HT1080 (cell line): ENCODE results near the gene NOL12. TPM values are rescaled to one million over a fixed set of nuclear protein-coding genes. Genes with fewer than 3 reads are reported as not detected.

Source experiments
- DNase-seq: peaks from one replicate; pipeline ENCODE4 v3.0.0-alpha.2; 2015; ENCODE audit warnings: low read depth
- total RNA-seq: library from RNA; depleted of rRNA; stranded (reverse); fragments of >200 nt; shearing (Covaris generic); gene quantifications from 2 replicates; pipeline ENCODE4 v1.2.3, GENCODE V29; 2014

NOL12 gene
- total RNA-seq, 1 experiment from 2014 or later: 42.3 TPM

DNA sequence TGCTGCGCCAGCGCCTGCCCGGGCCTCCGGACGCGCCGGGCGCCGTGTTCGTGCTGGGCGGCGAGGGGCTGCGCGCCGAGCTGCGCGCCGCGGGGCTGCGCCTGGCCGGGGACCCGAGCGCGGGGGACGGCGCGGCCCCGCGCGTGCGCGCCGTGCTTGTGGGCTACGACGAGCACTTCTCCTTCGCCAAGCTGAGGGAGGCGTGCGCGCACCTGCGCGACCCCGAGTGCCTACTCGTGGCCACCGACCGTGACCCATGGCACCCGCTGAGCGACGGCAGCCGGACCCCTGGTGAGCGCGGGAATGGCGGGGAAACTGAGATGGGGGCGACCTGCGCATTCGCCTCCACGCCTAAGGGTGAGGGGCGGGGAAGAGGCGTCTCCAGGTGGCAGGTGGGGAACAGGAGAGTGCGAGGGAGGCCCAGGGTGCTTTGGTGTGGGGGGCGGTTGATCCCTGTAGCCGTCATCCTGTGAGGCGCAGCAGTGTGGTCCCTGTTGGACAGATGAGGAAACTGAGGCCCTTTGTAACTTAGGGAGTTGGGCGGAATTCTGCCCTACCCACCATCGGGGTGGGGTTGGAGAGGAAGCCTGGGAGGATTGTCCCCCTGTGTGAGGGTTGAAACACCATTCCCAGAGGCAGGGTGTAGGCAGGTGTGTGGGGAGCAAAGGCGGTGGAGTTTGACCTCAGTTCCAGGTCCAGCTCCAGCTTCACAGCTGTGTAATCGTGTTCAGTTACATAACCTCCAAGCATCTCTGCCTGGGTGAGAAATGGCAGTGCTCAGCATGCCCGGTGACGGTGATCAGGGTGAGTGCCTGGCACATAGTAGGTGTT is 26.9 kb upstream of the NOL12 start:
- DNase-seq: no peak

DNA sequence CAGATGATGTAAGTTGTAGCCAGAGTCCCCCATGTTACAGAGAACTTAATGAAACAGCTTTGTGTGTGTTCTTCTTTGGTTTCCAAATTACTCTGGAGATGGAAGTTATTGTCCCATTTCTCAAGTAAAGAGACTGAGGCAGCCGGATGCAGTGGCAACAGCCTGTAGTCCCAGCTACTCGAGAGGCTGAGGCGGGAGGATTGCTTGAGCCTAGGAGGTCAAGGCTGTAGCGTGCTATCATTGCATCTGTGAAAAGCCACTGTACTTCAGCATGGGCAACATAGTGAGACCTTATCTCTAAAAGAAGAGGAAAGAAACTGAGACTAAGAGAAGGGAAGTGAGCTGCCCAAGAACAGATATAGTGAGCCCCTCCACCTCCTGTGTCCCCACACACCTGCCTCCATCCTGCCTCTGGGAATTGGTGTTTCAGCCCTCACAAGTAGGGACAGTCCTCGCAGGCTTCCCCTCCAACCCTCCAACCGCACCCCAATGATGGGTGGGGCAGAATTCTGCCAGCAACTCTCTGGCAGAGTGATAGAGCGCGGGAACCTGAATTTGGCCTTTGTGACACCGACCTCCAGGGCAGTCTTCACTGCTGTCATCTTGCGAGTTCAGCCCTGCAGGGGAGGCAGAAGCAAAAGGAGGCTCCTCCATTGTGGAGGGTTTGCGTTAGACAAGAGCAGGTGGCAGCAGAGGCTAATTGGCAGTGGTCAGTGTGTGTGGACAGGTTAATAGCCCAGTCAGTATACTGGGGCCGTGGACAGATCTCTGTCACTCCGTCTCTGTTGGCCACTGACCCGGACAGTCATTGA is 26.0 kb upstream of the NOL12 start:
- no peak for DNase-seq

DNA sequence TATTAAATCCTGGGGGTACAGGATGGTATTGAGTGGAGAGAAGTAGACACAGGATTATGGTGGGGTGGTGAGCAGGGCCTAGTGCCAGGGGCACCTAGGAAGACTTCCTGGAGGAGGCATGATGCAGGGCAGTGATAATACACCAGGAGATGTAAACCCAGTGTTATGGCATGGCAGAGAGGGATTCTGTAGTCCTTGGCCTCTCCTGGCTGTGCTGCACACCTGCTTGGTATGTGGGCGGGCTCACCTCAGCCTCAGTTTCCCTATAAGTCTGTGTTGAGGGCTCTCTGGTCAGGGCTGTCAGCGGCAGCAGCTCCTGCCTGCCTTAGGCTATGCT is 25.5 kb upstream of the NOL12 start:
- DNase-seq: no peak

DNA sequence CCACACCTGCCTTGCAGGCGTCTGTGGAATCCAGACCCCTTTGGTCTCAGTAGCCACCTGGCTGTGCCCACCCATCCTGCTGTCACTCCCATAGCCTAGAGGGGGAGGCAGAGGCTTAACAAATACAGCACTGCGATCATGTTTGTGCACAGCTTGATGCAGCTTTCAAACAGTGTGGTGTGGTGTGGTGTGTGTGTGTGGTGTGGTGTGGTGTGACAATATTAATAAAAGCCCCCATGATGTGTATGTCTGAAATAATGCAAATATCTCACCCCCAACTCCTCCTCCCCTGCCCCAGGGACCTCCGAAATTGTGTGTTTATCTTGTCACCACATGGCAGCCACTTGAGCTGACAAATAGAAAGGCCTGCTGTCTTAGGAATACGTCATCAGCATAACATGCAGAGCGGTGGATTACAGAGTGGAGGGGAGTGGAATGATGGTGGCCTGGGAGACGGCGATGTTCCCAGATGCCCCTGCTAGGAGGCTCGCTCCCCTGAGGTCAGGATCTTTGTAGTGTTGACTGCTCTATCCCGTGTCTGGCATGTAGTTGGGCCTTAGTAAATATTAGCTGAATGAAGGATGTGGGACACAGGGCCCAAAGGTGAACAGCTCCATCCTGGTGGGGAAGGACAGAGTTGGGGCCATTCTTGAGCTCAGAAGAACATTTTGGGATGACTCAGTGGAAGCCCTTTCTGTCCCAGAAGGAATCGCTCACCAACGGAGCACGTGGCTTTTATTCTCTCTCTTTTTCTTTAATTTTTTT is 24.8 kb upstream of the NOL12 start:
- no peak for DNase-seq

DNA sequence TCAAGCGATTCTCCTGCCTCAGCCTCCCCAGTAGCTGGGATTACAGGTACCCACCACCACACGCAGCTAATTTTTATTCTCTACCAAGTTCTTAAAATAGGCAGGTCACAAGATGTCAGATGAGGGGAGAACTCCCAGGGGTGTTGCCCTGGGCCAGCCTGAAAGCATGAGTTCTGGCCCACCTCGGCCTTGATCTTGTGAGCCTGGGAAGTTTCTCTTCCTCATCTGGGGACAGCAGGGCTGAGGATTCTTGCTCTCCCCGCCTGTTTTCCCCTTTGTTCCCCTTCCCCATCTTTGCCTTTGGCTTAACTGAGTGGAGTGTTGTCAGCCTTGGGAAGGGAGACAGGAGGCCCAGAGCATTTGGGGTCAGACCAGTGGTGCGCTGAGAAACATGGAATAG is 24.1 kb upstream of the NOL12 start:
- no peak for DNase-seq

DNA sequence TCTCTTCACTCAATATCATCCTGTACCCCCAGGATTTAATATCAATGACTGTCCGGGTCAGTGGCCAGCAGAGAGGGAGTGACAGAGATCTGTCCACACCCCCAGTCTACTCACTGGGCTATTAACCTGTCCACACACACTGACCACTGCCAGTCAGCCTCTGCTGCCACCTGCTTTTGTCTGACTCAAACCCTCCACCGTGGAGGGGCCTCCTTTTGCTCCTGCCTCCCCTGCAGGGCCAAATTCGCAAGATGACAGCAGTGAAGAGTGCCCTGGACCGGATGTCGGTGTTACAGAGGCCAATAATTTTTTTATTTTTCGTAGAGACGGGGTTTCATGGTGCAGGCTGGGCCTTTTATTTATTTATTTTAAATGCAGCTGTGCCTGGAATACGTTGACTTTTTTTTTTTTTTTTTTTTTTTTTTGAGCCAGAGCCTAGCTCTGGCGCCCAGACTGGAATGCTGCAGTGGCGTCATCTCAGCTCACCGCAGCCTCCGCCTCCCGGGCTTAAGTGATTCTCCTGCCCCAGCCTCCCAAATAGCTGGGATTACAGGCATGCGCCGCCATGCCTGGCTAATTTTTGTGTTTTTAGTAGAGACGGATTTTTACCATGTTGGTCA is 22.5 kb upstream of the NOL12 start:
- no peak for DNase-seq

DNA sequence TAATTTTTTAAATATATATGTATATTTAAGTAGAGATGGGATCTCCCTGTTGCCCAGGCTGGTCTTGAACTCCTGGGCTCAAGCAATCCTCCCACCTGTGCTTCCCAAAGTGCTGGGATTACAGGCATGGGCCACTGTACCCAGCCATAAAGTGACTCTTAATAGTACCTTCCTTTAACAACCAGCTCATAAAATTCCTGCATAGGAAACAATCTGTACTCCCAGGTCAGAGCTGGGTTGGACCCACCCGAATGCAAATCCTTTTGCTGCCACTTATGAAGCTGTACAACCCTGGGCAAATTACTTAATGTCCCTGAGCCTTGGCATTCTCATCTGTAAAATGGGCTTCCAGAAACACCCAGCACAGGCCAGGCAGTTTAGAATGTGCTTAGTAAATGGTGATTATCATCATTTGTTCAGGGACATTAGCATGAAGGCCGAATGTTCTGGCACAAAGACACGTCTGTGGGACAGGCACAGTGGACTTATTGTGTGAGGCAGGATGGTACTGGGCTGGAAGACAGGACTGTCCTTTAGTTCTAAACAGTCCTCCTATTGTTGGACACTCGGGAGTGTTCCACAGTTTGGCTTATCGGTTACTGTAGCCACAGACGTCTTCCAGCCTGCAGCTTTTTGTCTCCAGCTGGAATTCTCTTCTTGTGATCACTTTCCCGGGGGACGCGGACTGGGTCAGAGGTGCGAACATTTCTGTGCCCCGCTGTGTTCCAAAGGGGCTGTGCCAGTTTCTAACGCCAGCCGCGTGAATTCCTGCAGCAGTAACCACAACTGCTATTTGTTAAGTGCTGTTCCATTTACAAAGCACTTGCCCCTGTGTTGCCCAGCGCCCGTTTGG is 21.7 kb upstream of the NOL12 start:
- DNase-seq: no peak

DNA sequence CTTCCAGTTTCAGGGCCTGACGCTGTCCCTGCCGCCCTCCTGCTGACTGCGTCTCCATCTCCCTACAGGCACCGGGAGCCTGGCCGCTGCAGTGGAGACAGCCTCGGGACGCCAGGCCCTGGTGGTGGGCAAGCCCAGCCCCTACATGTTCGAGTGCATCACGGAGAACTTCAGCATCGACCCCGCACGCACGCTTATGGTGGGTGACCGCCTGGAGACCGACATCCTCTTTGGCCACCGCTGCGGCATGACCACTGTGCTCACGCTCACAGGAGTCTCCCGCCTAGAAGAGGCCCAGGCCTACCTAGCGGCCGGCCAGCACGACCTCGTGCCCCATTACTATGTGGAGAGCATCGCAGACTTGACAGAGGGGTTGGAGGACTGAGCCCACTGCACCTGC is 20.7 kb upstream of the NOL12 start:
- no peak for DNase-seq

DNA sequence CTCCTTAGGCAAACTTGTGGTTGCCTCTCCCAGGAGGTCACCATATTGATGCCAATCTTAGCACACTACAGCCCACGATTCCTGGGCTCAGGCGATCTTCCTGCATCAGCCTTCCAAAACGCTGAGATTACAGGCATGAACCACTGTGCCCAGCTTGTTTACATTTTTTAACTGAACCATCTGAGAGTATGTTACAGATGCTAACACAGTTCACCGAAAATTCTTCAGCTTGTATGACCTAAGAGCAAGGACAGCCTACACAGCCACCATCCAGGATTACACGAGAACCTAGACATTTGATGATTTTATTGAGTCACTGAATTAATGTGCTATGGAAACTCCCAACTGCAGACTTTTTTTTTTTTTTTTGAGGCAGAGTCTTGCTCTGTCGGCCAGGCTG is 16.6 kb upstream of the NOL12 start:
- DNase-seq: no peak

DNA sequence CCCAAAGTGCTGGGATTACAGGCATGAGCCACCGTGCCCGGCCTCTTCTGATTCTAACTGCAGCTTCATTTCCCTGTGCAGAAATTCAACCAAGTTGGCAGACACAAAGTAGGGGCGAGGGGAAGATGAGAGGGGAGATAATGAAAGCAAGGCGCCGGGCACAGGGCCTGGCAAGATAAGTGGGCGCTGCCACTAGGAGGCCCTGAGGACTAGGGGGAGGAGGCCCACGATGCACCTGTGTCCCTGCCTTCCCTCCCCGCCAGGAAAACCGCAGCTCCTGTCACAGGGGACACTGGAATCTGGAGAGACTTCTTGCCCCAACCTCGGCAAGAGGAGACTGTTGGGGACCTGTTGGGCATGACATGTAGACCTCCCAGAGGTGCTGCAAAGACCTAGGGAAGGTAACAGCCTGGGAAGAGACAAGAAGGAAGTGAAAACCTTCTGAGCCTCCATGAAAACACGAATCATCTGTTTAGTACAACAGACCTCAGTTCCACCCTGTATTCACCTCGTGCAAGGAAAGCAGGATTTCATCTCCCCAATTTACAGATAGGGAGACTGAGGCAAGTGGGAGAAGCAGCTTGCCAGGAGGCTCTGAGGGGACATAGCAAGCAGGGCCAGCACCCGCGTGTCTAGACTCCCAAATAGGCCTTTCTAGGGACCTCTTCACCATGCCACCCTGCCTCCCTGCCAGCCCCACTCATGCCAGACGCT is 13.8 kb upstream of the NOL12 start:
- DNase-seq: no peak

DNA sequence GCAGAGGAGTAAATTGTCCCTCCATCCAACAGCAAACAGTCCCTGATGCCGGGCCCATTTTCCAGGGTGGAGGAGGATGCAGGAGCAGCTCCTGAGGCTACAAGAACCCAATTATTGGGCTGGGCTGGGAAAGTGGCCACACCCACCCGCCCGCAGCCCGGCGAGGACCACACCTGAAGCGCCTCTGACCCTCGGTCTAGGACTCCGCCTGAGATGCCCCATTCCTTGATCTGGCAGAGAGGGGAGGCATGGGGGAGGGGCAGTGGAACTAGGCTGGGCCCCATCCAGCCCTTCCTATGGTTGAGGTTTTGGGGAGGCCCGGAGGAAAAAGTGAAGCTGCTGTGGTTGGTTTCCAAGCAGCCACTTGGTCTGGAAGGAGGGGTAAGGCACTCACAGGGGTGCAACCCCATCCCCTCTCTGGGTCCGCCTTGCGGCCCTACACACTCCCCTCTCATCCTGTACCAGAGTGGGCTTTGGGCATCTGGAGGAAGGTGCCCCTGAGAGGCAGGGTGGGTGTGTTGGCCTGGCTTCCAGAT is 13.2 kb upstream of the NOL12 start:
- no peak for DNase-seq

DNA sequence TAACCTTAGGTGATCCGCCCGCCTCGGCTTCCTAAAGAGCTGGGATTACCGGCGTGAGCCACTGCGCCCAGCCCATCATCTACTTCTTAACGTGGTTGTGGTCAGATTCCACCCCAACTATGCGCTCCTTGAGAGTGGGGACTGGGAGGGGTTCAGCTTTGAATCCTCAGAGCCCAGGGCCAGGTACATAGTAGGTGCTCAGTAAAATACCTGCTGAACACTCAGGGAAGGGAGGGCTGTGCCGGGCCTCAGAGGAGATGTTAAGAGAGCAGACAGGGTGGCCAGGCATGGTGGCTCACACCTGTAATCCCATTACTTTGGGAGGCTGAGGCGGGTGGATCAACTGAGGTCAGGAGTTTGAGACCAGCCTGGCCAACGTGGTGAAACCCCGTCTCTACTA is 11.9 kb upstream of the NOL12 start:
- no peak for DNase-seq

DNA sequence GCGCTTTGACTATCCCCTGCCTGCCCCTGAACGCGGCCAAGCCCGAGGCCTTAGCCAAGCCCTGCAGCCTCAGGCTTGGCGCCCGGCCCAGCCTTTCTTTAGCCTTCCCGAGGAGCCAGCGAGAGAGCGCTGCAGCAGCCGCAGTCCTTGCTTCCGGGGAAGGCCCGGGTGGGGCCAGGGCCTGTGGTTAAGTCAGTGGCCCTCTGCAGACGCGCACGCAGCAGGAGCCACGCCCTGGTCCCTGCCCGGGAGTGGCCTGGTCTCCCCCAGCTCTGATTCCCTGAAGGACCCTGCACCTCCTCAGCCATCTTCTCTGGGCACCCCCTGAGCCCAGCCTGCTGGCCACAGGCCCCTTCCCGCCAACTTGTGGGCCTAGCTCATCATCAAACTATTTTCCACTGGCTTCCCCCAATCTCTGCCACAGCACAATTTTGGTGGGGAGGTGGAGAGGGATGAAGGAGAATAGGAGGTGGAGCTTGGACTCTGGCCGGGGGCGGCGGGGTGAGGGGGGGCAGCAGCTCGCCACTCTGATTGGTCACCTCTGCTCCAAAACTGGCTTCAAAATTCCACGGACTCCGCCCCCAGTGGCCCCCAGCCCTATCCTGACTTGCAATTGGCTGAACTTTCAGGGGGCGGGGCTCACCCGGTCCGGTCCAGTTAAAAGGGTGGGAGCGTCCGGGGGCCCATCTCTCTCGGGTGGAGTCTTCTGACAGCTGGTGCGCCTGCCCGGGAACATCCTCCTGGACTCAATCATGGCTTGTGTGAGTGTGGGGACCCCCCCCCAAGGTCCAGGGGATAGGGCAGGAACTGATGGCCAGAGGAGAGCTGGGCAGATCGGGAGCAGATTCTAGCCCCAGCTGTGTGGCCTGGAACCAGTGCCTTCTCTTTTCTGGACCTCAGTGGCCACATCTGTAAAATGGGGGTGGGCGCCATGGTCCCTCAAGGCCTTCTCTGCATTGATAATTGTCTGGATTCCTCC is 10.9 kb upstream of the NOL12 start, which contains the start of gene LGALS1:
LGALS1 (plus strand) TSS at position 686 of the 979 bp plus-strand sequence; CDS start at position 753, 67 bp downstream.
- peak; percentile 98 for DNase-seq

DNA sequence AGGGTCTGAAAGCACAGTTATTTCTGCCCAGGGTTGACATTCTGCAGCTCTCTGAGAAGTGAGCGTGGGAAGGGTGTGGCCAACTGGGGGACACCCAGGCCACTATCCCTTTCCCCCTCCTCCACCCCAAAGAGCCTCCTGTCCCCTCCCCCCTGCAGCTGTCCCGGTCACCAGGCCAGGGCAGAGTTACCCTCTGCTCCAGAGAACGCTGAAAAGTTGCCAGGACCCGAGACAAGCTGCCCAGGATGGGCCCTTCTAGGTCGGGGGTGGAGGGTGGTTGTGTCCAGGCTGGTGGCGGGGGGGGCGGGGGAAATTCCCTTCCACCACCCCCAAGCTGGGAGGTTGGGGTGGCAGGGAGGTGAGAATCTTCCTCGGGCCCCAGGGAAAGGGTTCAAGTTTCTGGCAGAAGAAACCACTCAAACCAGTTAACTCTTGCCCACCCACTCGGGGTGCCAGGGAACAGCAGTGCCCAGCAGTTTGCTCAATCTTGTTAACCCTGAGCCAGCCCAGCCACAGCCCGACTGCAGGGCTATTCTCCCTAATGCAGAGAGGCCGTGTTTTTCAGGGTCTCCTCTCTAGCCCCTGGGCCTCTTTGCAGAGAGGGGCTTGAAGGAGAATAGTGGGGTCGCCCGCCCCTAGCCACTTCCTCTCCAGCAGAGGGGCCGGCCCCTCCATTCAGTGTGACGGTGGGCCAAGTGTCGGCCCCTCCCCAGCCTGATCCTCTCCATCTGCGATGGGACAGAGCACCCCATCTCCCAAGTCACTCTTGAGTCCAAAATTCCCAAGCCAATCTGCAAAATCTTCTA is 10.0 kb upstream of the NOL12 start:
- DNase-seq: no peak

DNA sequence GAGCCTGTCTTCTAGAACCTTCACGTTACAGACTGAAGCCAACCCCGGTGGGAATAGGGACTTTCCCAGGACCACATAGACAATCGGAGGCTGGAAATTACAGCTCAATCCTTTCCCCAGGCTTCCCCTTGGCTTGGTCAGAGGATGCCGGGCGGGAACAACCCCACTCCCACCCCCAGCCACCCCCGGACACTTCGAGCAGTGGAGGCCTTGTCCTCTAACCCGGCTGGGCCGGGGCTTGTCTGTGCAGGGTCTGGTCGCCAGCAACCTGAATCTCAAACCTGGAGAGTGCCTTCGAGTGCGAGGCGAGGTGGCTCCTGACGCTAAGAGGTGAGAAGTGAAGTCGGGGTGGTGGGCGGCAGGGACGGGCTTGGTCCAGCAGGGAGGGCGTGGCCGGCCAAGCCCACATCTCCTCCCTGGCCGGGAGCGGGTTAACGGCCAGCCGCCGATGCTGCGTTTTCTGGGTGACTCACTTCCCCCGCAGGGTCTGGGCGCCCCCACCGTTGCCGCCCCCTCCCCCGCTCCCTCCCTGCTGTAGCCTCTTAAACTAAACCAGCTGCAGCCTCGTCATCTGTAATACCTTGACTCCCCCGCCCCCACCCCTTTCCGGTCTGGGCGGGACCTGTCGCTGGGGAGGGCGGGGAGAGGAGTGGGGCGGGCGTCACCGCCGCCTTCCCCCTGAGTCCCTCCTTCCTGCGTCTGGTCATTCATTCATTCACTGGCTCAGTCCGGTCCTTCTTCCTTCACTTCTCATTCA is 9.2 kb upstream of the NOL12 start:
- peak; percentile 96 for DNase-seq

DNA sequence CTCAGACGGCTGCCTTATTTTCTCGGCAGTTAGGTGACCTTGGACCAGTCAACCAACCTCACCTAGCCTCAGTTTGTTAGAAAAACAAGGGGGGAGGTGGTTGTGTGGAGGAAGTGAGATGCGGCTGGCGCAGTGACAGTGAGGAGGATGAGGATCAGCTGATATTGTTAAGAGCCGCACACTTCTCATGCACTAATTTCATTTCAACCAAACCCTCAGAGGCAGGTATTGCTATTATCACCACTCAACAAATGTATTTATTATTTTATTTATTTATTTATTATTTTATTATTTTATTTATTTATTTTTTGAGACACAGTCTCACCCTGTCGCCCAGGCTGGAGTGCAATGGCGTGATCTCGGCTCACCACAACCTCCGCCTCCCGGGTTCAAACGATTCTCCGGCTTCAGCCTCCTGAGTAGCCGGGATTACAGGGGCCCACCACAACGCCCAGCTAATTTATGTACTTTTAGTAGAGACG is 8.6 kb upstream of the NOL12 start:
- no peak for DNase-seq

DNA sequence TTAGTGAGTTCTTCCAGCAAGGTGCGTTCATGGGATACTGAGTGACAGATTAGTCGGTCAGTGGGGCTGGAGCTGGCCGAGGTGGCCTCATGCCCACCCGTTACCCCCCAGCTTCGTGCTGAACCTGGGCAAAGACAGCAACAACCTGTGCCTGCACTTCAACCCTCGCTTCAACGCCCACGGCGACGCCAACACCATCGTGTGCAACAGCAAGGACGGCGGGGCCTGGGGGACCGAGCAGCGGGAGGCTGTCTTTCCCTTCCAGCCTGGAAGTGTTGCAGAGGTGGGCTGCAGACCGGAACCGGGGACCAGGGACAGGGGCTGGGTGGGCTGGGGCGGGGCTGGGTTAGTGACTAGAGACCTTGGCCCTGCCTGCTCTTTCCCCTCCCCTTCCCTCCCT is 7.8 kb upstream of the NOL12 start:
- no peak for DNase-seq
